Cardiac ventricle fibroblast (primary cell): ENCODE results near the gene ZFYVE21. TPM values are rescaled to one million over a fixed set of nuclear protein-coding genes. Genes with fewer than 3 reads are reported as not detected.

Source experiments
- total RNA-seq: library from RNA; depleted of rRNA; stranded (reverse); fragments of >200 nt; gene quantifications from 2 replicates; pipeline ENCODE4 v1.2.3, GENCODE V29; 2015

The ZFYVE21 gene
- 51.6 and 60.8 TPM in 2 replicates for total RNA-seq

GRCh38 chr14:103715052-103716000, at the start of gene ZFYVE21, which contains the start of gene XRCC3:
Gene ZFYVE21, plus strand, starts transcription at chr14:103715810. Its CDS starts 32 bp downstream, at chr14:103715842.
Gene XRCC3, minus strand, starts transcription at chr14:103715451. Its CDS starts 4,364 bp downstream, at chr14:103711087.

Other genes with a start within 250 kb of the ZFYVE21 start
- gene CKB, start 193.0 kb upstream of the ZFYVE21 start, total RNA-seq = 7.8 and 11.6 TPM in 2 replicates
- 8.7 and 9.7 TPM in 2 replicates for gene TRMT61A, start 186.6 kb upstream of the ZFYVE21 start, total RNA-seq
- 16.7 and 17.3 TPM in 2 replicates for gene BAG5, start 153.2 kb upstream of the ZFYVE21 start, total RNA-seq
- gene COA8, start 152.8 kb upstream of the ZFYVE21 start, total RNA-seq = 29.1 and 30.0 TPM in 2 replicates
- 122 and 127 TPM in 2 replicates for gene KLC1, start 86.6 kb upstream of the ZFYVE21 start, total RNA-seq
- gene XRCC3, start 359 bp upstream of the ZFYVE21 start, total RNA-seq = 3.6 and 13.5 TPM in 2 replicates
- 2.2 and 4.6 TPM in 2 replicates for gene PPP1R13B, start 131.8 kb downstream of the ZFYVE21 start, total RNA-seq
- gene TDRD9, start 212.6 kb downstream of the ZFYVE21 start, total RNA-seq = 0.31 and 1.2 TPM in 2 replicates
- not detected in 2 replicates for gene RD3L, start 226.7 kb downstream of the ZFYVE21 start, total RNA-seq